Esophagus squamous epithelium (tissue), 4 donors: ENCODE measurements around the gene GPR3.

Source experiments
- POLR2A ChIP-seq, 4 donors: fragments of 450-650 bp; IDR thresholded peaks; one replicate each; pipeline ENCODE4 v1.6.1; 2017; ENCODE audit warnings: antibody characterized with exemption in 4 of 4, mild to moderate bottlenecking in 4 of 4, moderate library complexity in 3 of 4
- TF ChIP-seq, protein P1 (sequence below), 6 experiments: fragments of 450-650 bp in 4 of 6; fragments of 200-600 bp in 2 of 6; sonication (generic) in 2 of 6; IDR thresholded peaks; one replicate each; pipeline ENCODE4 v1.5.1; 2016 to 2019; ENCODE audit warnings: antibody characterized with exemption in 6 of 6, mild to moderate bottlenecking in 4 of 6, moderate library complexity in 4 of 6

DNA sequence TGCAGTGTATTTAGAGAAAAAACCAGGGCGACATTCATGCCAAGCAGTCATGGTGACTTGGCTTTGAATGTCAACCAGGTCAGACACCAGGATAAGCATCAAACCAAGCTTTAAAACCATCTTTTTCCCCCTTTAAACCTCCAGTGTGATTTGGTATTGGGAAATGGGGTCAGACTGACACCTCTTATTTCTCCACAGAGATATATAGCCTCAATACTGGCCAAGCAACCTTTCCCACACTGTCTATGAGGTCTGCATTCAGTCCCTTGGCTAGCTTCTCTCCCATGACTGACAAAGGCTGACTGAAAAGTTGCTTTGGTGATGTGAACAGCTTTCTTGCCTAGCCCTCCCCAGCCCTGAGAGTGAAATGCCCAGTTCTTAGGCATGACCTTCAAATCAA, 21.7 kb downstream of the GPR3 start:
- TF ChIP-seq, protein P1, sequence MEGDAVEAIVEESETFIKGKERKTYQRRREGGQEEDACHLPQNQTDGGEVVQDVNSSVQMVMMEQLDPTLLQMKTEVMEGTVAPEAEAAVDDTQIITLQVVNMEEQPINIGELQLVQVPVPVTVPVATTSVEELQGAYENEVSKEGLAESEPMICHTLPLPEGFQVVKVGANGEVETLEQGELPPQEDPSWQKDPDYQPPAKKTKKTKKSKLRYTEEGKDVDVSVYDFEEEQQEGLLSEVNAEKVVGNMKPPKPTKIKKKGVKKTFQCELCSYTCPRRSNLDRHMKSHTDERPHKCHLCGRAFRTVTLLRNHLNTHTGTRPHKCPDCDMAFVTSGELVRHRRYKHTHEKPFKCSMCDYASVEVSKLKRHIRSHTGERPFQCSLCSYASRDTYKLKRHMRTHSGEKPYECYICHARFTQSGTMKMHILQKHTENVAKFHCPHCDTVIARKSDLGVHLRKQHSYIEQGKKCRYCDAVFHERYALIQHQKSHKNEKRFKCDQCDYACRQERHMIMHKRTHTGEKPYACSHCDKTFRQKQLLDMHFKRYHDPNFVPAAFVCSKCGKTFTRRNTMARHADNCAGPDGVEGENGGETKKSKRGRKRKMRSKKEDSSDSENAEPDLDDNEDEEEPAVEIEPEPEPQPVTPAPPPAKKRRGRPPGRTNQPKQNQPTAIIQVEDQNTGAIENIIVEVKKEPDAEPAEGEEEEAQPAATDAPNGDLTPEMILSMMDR (IDR thresholded peaks at IDR 0.05) = no peak
- no peak for TF ChIP-seq POLR2A (IDR thresholded peaks at IDR 0.05)
